Measurements from ENCODE around the gene FBXL7. TPM values are rescaled to one million over a fixed set of nuclear protein-coding genes. Genes with fewer than 3 reads are reported as not detected.

The FBXL7 gene
- polyA plus RNA-seq, 1 donor (not counting 4 experiments of a cell fraction or from before 2014, with no cell fraction given) = 0.22 TPM

DNA sequence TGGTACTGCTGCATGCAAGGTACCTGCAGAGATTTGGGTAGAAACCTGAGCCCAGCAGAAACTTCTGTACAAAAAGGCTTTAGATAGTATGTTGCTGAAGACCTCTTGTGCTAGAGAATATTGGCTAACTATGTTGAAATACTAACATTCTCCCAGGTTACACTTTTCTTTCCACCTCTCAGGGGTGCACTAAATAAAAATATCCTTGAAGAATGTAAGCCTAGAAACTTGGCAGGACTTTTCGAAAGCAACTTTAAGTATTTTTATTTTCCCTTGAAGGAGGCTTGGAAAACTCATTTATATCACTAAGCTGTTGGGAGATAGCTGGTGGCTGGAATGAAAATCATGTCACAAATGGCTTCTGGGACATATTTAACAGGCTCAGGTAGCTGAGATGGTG is 50.0 kb downstream of the FBXL7 start:
- no peak overlapping the region for H3K27ac ChIP-seq (ENCODE audit: control insufficient read depth, insufficient read depth, low read length)
- H2AFZ ChIP-seq (ENCODE audit: control insufficient read depth, low read length) = no peak overlapping the region
- no peak for DNase-seq (ENCODE audit: low read depth, low spot score)
- no peaks in the 10 kb centered on the region for H3K9me3 ChIP-seq (ENCODE audit: control insufficient read depth, low read depth, low read length)
- H3K4me1 ChIP-seq (ENCODE audit: control insufficient read depth, extremely low read depth, insufficient read depth, low read length) = no peaks in the 10 kb centered on the region
- dilution Hi-C loops (cut with MboI; ENCODE audit: extremely low pct_ligation_motif_present, low sequenced_read_pairs) = no loop called here
- H3K4me3 ChIP-seq (ENCODE audit: control insufficient read depth in 2 of 3, extremely low read depth in 1 of 3, insufficient read depth in 2 of 3, low read depth in 1 of 3, low read length in 3 of 3) = no peak overlapping the region
- no peaks in the 10 kb centered on the region for H3K9me1 ChIP-seq (ENCODE audit: control insufficient read depth, extremely low read depth, insufficient read depth, low read length)
- no peaks in the 10 kb centered on the region for H3K36me3 ChIP-seq (ENCODE audit: control insufficient read depth in 2 of 2, extremely low read depth in 1 of 2, insufficient read depth in 2 of 2, low read length in 2 of 2)
- no peaks in the 10 kb centered on the region for H4K20me1 ChIP-seq (ENCODE audit: control insufficient read depth, extremely low read depth, insufficient read depth, low read length)
- no peak for TF ChIP-seq EZH2 (IDR thresholded peaks at IDR 0.05; ENCODE audit: low read length)
- TF ChIP-seq, protein P1, sequence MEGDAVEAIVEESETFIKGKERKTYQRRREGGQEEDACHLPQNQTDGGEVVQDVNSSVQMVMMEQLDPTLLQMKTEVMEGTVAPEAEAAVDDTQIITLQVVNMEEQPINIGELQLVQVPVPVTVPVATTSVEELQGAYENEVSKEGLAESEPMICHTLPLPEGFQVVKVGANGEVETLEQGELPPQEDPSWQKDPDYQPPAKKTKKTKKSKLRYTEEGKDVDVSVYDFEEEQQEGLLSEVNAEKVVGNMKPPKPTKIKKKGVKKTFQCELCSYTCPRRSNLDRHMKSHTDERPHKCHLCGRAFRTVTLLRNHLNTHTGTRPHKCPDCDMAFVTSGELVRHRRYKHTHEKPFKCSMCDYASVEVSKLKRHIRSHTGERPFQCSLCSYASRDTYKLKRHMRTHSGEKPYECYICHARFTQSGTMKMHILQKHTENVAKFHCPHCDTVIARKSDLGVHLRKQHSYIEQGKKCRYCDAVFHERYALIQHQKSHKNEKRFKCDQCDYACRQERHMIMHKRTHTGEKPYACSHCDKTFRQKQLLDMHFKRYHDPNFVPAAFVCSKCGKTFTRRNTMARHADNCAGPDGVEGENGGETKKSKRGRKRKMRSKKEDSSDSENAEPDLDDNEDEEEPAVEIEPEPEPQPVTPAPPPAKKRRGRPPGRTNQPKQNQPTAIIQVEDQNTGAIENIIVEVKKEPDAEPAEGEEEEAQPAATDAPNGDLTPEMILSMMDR (optimal IDR thresholded peaks at IDR 0.05 in 1 of 3, IDR thresholded peaks at IDR 0.05 in 1 of 3, conservative IDR thresholded peaks at IDR 0.05 in 1 of 3; ENCODE audit: extremely low read depth in 1 of 3, insufficient read depth in 2 of 3, low read length in 3 of 3) = no peak
- H3K9ac ChIP-seq (ENCODE audit: control insufficient read depth, extremely low read depth, insufficient read depth, low read length) = no peak overlapping the region
- no peak for FAIRE-seq
- H3K4me2 ChIP-seq (ENCODE audit: control insufficient read depth, extremely low read depth, insufficient read depth, low read depth, low read length) = no peak overlapping the region
- no peaks in the 10 kb centered on the region for H3K79me2 ChIP-seq (ENCODE audit: control insufficient read depth, insufficient read depth, low read length)
- no peaks in the 10 kb centered on the region for H3K27me3 ChIP-seq (ENCODE audit: control insufficient read depth, extremely low read depth, insufficient read depth, low read length)

DNA sequence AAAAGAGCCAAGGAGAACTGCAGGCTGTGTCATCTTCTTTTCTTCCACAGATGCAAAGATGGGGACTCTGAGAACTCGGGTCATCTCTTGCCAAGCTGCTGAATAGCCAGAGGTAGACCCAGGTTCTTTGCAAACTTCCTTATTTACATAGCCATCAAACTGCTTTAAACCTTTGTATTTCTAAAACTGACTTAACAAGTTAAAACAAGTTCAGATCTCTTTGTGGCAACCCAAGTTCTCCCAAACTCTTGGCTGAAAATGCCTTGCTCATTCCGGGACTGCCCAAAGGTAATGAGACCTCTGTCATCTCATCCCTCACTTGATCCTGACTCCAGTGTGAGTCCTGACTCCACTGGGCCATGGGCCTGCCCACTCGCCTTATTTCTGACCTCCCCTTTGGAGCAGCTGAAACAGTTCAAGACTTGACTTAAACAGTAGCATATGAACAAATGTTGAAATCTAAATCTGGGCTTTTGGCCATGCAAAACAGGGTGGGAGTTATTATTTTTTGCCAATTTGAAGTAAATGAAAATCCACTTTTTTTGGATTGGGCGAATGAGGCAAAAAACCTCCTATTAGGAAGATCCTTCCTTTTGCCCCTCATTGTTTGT is 50.6 kb downstream of the FBXL7 start:
- Histone ChIP-seq H3K9ac (ENCODE audit: control insufficient read depth, extremely low read depth, insufficient read depth, low read length) (no peak overlapping the region), H3K79me2 (ENCODE audit: control insufficient read depth, insufficient read depth, low read length) (no peaks in the 10 kb centered on the region), H3K9me3 (ENCODE audit: control insufficient read depth, low read depth, low read length) (no peaks in the 10 kb centered on the region), H3K4me1 (ENCODE audit: control insufficient read depth, extremely low read depth, insufficient read depth, low read length) (no peaks in the 10 kb centered on the region), H3K4me3 (ENCODE audit: control insufficient read depth in 2 of 3, extremely low read depth in 1 of 3, insufficient read depth in 2 of 3, low read depth in 1 of 3, low read length in 3 of 3) (no peak overlapping the region), H3K36me3 (ENCODE audit: control insufficient read depth in 2 of 2, extremely low read depth in 1 of 2, insufficient read depth in 2 of 2, low read length in 2 of 2) (no peaks in the 10 kb centered on the region), H3K27me3 (ENCODE audit: control insufficient read depth, extremely low read depth, insufficient read depth, low read length) (no peaks in the 10 kb centered on the region), H4K20me1 (ENCODE audit: control insufficient read depth, extremely low read depth, insufficient read depth, low read length) (no peaks in the 10 kb centered on the region), H2AFZ (ENCODE audit: control insufficient read depth, low read length) (no peak overlapping the region), H3K9me1 (ENCODE audit: control insufficient read depth, extremely low read depth, insufficient read depth, low read length) (no peaks in the 10 kb centered on the region), H3K4me2 (ENCODE audit: control insufficient read depth, extremely low read depth, insufficient read depth, low read depth, low read length) (no peak overlapping the region), H3K27ac (ENCODE audit: control insufficient read depth, insufficient read depth, low read length) (no peak overlapping the region)
- no peak for FAIRE-seq
- DNase-seq (ENCODE audit: low read depth, low spot score) = no peak
- dilution Hi-C loops (cut with MboI; ENCODE audit: extremely low pct_ligation_motif_present, low sequenced_read_pairs) = no loop called here
- TF ChIP-seq EZH2 (IDR thresholded peaks at IDR 0.05; ENCODE audit: low read length) = no peak
- TF ChIP-seq, protein P1 (optimal IDR thresholded peaks at IDR 0.05 in 1 of 3, IDR thresholded peaks at IDR 0.05 in 1 of 3, conservative IDR thresholded peaks at IDR 0.05 in 1 of 3; ENCODE audit: extremely low read depth in 1 of 3, insufficient read depth in 2 of 3, low read length in 3 of 3) = no peak
